ENCODE results near the gene ATP8B4. TPM values are rescaled to one million over a fixed set of nuclear protein-coding genes. Genes with fewer than 3 reads are reported as not detected.

Gene ATP8B4
- total and polyA plus RNA-seq, 4 donors, result 1.9 to 19.7 (median 12.4) TPM

DNA sequence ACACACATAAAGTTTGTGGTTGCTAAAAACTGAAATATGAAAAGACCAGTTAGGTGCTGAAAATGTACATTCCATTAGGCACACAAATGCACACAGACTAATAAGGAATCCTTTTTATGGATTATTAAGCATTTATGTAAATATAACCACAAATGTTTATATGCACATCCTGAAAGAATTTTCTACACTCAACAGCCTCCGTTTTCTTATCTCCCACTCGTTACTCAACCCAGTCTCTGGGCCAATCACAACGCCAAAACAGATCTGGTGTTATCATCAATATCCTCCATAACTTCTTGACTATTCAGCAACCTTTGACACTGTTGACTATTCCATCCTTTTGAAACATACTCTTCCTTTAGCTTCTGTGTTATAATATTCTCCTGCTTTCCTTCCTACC lies 136.4 kb downstream of the ATP8B4 start:
- TF ChIP-seq GABPA (IDR thresholded peaks at IDR 0.05 in 1 of 2, conservative IDR thresholded peaks at IDR 0.05 in 1 of 2) (no peak), ZBTB33 (IDR thresholded peaks at IDR 0.05) (no peak), HNF4G (IDR thresholded peaks at IDR 0.05) (no peak), RAD21 (IDR thresholded peaks at IDR 0.05) (no peak), ATF3 (IDR thresholded peaks at IDR 0.05) (no peak), FOXA1 (IDR thresholded peaks at IDR 0.05) (no peak), NR2F2 (IDR thresholded peaks at IDR 0.05) (no peak)
- TF ChIP-seq, protein P1, sequence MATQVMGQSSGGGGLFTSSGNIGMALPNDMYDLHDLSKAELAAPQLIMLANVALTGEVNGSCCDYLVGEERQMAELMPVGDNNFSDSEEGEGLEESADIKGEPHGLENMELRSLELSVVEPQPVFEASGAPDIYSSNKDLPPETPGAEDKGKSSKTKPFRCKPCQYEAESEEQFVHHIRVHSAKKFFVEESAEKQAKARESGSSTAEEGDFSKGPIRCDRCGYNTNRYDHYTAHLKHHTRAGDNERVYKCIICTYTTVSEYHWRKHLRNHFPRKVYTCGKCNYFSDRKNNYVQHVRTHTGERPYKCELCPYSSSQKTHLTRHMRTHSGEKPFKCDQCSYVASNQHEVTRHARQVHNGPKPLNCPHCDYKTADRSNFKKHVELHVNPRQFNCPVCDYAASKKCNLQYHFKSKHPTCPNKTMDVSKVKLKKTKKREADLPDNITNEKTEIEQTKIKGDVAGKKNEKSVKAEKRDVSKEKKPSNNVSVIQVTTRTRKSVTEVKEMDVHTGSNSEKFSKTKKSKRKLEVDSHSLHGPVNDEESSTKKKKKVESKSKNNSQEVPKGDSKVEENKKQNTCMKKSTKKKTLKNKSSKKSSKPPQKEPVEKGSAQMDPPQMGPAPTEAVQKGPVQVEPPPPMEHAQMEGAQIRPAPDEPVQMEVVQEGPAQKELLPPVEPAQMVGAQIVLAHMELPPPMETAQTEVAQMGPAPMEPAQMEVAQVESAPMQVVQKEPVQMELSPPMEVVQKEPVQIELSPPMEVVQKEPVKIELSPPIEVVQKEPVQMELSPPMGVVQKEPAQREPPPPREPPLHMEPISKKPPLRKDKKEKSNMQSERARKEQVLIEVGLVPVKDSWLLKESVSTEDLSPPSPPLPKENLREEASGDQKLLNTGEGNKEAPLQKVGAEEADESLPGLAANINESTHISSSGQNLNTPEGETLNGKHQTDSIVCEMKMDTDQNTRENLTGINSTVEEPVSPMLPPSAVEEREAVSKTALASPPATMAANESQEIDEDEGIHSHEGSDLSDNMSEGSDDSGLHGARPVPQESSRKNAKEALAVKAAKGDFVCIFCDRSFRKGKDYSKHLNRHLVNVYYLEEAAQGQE (IDR thresholded peaks at IDR 0.05), result no peak
- no peak for DNase-seq (ENCODE audit: low spot score)
- 71% methylated on average over 3 of the region's 3 CpGs for WGBS
- Histone ChIP-seq H3K27ac (ENCODE audit: low read depth in 1 of 2, low read length in 2 of 2) (no peak overlapping the region), H3K27me3 (ENCODE audit: control insufficient read depth in 4 of 4, insufficient read depth in 4 of 4, low read length in 3 of 4) (no peaks in the 10 kb centered on the region), H3K9ac (ENCODE audit: low read depth in 1 of 2, low read length in 2 of 2) (no peak overlapping the region), H3K36me3 (ENCODE audit: control insufficient read depth in 4 of 4, insufficient read depth in 3 of 4, low read depth in 1 of 4, low read length in 3 of 4) (no peaks in the 10 kb centered on the region), H3K4me3 (ENCODE audit: low read depth in 1 of 3, low read length in 3 of 3) (no peak overlapping the region), H3K9me3 (ENCODE audit: control insufficient read depth in 4 of 4, low read length in 3 of 4) (no peaks in the 10 kb centered on the region), H3K4me1 (ENCODE audit: control insufficient read depth in 4 of 4, insufficient read depth in 4 of 4, low read length in 3 of 4) (no peaks in the 10 kb centered on the region)

DNA sequence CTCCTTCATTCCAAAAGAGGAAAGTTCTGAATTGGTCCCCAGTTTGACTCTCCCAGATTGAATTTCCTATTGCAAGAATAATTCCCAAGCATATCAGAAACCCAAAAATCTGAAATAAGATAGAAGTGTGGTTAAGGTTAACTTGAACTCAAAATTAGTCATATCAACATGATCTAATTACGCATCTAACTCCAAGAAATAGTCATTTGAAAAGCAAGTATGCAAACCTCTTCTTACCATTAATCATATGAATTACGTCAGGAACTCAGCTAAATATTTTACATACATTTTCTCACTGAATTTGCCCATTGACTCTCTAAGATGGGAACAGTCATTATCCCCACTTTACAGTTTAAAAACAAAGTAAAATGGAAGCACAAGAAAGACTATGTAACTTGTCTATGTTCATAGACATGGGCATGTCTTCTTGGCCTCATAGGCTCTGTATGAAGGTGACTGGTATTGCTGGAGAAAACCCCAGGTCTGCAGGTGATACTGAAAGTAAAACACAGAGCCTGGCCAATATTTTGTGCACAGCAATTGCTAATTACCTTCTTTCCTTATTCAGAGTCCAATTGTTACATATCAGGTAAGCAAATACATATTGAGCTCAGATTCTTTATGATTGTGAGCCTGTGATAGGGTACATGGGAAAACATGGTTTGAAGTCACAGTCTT lies 139.2 kb downstream of the ATP8B4 start:
- Histone ChIP-seq H3K4me1 (ENCODE audit: control insufficient read depth in 4 of 4, insufficient read depth in 4 of 4, low read length in 3 of 4) (no peaks in the 10 kb centered on the region), H3K27me3 (ENCODE audit: control insufficient read depth in 4 of 4, insufficient read depth in 4 of 4, low read length in 3 of 4) (no peaks in the 10 kb centered on the region), H3K9ac (ENCODE audit: low read depth in 1 of 2, low read length in 2 of 2) (no peak overlapping the region), H3K9me3 (ENCODE audit: control insufficient read depth in 4 of 4, low read length in 3 of 4) (no peaks in the 10 kb centered on the region), H3K36me3 (ENCODE audit: control insufficient read depth in 4 of 4, insufficient read depth in 3 of 4, low read depth in 1 of 4, low read length in 3 of 4) (no peaks in the 10 kb centered on the region), H3K4me3 (ENCODE audit: low read depth in 1 of 3, low read length in 3 of 3) (no peak overlapping the region), H3K27ac (ENCODE audit: low read depth in 1 of 2, low read length in 2 of 2) (no peak overlapping the region)
- TF ChIP-seq ATF3 (IDR thresholded peaks at IDR 0.05) (no peak), GABPA (IDR thresholded peaks at IDR 0.05 in 1 of 2, conservative IDR thresholded peaks at IDR 0.05 in 1 of 2) (no peak), FOXA2 (IDR thresholded peaks at IDR 0.05) (no peak), FOXA1 (IDR thresholded peaks at IDR 0.05) (no peak), RXRA (IDR thresholded peaks at IDR 0.05) (no peak), NR2F2 (IDR thresholded peaks at IDR 0.05) (no peak), ZBTB33 (IDR thresholded peaks at IDR 0.05) (no peak), EGR1 (IDR thresholded peaks at IDR 0.05; ENCODE audit: low read depth in 2 of 2) (no peak)
- TF ChIP-seq, protein P2, sequence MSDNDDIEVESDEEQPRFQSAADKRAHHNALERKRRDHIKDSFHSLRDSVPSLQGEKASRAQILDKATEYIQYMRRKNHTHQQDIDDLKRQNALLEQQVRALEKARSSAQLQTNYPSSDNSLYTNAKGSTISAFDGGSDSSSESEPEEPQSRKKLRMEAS (IDR thresholded peaks at IDR 0.05), result no peak
- TF ChIP-seq, protein P3, sequence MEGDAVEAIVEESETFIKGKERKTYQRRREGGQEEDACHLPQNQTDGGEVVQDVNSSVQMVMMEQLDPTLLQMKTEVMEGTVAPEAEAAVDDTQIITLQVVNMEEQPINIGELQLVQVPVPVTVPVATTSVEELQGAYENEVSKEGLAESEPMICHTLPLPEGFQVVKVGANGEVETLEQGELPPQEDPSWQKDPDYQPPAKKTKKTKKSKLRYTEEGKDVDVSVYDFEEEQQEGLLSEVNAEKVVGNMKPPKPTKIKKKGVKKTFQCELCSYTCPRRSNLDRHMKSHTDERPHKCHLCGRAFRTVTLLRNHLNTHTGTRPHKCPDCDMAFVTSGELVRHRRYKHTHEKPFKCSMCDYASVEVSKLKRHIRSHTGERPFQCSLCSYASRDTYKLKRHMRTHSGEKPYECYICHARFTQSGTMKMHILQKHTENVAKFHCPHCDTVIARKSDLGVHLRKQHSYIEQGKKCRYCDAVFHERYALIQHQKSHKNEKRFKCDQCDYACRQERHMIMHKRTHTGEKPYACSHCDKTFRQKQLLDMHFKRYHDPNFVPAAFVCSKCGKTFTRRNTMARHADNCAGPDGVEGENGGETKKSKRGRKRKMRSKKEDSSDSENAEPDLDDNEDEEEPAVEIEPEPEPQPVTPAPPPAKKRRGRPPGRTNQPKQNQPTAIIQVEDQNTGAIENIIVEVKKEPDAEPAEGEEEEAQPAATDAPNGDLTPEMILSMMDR (IDR thresholded peaks at IDR 0.05; ENCODE audit: low read depth, low read length, missing input control), result no peak
- TF ChIP-seq, protein P1 (IDR thresholded peaks at IDR 0.05), result no peak
- no peak for DNase-seq (ENCODE audit: low spot score)
- WGBS, result 95% methylated on average over 2 of the region's 2 CpGs

Measured in liver (tissue), 9 donors.